Measurements from ENCODE around the gene BNC1. TPM values are rescaled to one million over a fixed set of nuclear protein-coding genes. Genes with fewer than 3 reads are reported as not detected.

Gene BNC1
- total RNA-seq, 5 donors from 2014 or later (not counting 1 experiment from before 2014, with no cell fraction given) = not detected

GRCh38 chr15:83300826-83301225 is 16.4 kb upstream of the BNC1 start:
- Histone ChIP-seq H3K36me3 (ENCODE audit: control insufficient read depth in 2 of 2, extremely low read depth in 1 of 2, insufficient read depth in 1 of 2, low read length in 1 of 2) (no peaks in the 10 kb centered on the region), H3K4me1 (ENCODE audit: control insufficient read depth in 1 of 2, extremely low read depth in 1 of 2, insufficient read depth in 2 of 2, low read length in 2 of 2) (no peaks in the 10 kb centered on the region), H3K4me3 (ENCODE audit: control insufficient read depth in 1 of 2, extremely low read depth in 1 of 2, low read length in 1 of 2) (no peak overlapping the region), H3K27ac (ENCODE audit: low read length) (no peak overlapping the region), H3K27me3 (replicated peaks in 1 of 2; ENCODE audit: control insufficient read depth in 2 of 2, extremely low read depth in 1 of 2, insufficient read depth in 2 of 2, low read length in 1 of 2) (peaks cover 0 to 19% of the 10 kb centered on the region in 2 experiments), H3K9me3 (no peaks in the 10 kb centered on the region)
- Mint-ChIP-seq H3K27me3 (peaks cover 41% of the 10 kb centered on the region in 2 donors), H3K9me3 (peaks cover 0 to 2% (median 0%) of the 10 kb centered on the region in 3 donors), H3K27ac (no peak overlapping the region), H3K36me3 (no peaks in the 10 kb centered on the region), H3K4me3 (no peak overlapping the region), H3K4me1 (no peaks in the 10 kb centered on the region)
- no peak for ATAC-seq (replicated peaks in 1 of 4)
- no CpG with 5 or more reads among the region's 1 CpG for WGBS (ENCODE audit: insufficient coverage)
- no peak for DNase-seq
- ChIA-PET CTCF (no interaction called here), POLR2A (no interaction called here)

DNA sequence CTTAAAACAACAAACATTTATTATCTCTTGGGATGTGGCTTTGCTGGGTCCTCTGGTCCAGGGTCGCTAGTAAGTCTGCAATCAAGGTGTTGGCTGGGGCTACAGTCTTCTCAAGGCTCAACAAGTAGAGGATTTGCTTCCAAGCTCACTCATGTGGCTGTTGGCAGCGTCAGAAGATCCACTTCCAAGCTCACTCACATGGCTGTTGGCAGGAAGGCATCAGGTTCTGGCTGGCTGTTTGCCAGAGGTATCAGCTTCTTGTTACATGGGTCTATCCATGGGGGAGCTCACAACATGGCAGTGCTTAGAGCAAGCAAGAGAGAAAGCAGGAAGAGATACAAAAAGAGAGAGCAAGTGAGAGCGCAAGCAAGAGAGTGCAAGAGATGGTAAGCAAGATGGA is 15.0 kb upstream of the BNC1 start:
- Mint-ChIP-seq H3K4me3 (no peak overlapping the region), H3K4me1 (no peaks in the 10 kb centered on the region), H3K27me3 (peaks cover 39 to 42% of the 10 kb centered on the region in 2 donors), H3K36me3 (no peaks in the 10 kb centered on the region), H3K9me3 (peaks cover 0 to 9% (median 2%) of the 10 kb centered on the region in 3 donors), H3K27ac (no peak overlapping the region)
- Histone ChIP-seq H3K27me3 (replicated peaks in 1 of 2; ENCODE audit: control insufficient read depth in 2 of 2, extremely low read depth in 1 of 2, insufficient read depth in 2 of 2, low read length in 1 of 2) (peaks cover 0 to 11% of the 10 kb centered on the region in 2 experiments), H3K9me3 (no peaks in the 10 kb centered on the region), H3K4me1 (ENCODE audit: control insufficient read depth in 1 of 2, extremely low read depth in 1 of 2, insufficient read depth in 2 of 2, low read length in 2 of 2) (no peaks in the 10 kb centered on the region), H3K36me3 (ENCODE audit: control insufficient read depth in 2 of 2, extremely low read depth in 1 of 2, insufficient read depth in 1 of 2, low read length in 1 of 2) (no peaks in the 10 kb centered on the region), H3K27ac (ENCODE audit: low read length) (no peak overlapping the region), H3K4me3 (ENCODE audit: control insufficient read depth in 1 of 2, extremely low read depth in 1 of 2, low read length in 1 of 2) (no peak overlapping the region)
- no peak for ATAC-seq (replicated peaks in 1 of 4)
- POLR2A ChIA-PET = no interaction called here
- CTCF ChIA-PET = no interaction called here
- WGBS (ENCODE audit: insufficient coverage) = 11% methylated on average over 1 of the region's 3 CpGs
- no peak for DNase-seq

GRCh38 chr15:83295417-83295816 is 11.0 kb upstream of the BNC1 start:
- ChIA-PET POLR2A (no interaction called here), CTCF (no interaction called here)
- Mint-ChIP-seq H3K9me3 (peaks cover 0 to 9% (median 0%) of the 10 kb centered on the region in 3 donors), H3K36me3 (no peaks in the 10 kb centered on the region), H3K4me3 (no peak overlapping the region), H3K4me1 (no peaks in the 10 kb centered on the region), H3K27ac (no peak overlapping the region), H3K27me3 (peaks cover 26 to 29% of the 10 kb centered on the region in 2 donors)
- peaks cover 0 to 14% of the 10 kb centered on the region in 2 experiments for H3K27me3 ChIP-seq (replicated peaks in 1 of 2; ENCODE audit: control insufficient read depth in 2 of 2, extremely low read depth in 1 of 2, insufficient read depth in 2 of 2, low read length in 1 of 2)
- no peak for ATAC-seq (replicated peaks in 1 of 4)
- no peak for DNase-seq
- H3K27ac ChIP-seq (ENCODE audit: low read length) = no peak overlapping the region
- H3K9me3 ChIP-seq = no peaks in the 10 kb centered on the region
- H3K4me1 ChIP-seq (ENCODE audit: control insufficient read depth in 1 of 2, extremely low read depth in 1 of 2, insufficient read depth in 2 of 2, low read length in 2 of 2) = no peaks in the 10 kb centered on the region
- WGBS (ENCODE audit: insufficient coverage) = 100% methylated on average over 2 of the region's 6 CpGs
- no peaks in the 10 kb centered on the region for H3K36me3 ChIP-seq (ENCODE audit: control insufficient read depth in 2 of 2, extremely low read depth in 1 of 2, insufficient read depth in 1 of 2, low read length in 1 of 2)
- no peak overlapping the region for H3K4me3 ChIP-seq (ENCODE audit: control insufficient read depth in 1 of 2, extremely low read depth in 1 of 2, low read length in 1 of 2)

DNA sequence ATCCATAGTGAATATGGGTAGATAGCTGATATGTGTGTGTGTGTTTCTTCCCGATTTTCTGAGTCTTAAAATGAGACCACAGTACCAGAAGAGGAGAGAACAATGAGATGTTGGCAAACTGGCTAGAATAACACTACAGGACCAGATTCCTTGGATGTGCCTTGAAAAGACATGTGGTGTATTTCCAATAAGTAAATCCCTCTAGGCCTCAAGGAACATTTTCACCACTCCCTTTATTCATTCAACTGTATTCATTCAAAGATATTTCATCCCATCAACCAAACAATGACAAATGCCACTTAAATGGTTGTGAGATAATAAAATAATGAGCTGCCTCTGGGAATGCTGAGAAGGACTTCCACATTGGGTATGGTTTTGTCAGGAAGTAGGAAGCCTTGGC is 8.7 kb upstream of the BNC1 start:
- H3K36me3 Mint-ChIP-seq = no peaks in the 10 kb centered on the region
- Histone ChIP-seq H3K9me3 (no peaks in the 10 kb centered on the region), H3K27me3 (replicated peaks in 1 of 2; ENCODE audit: control insufficient read depth in 2 of 2, extremely low read depth in 1 of 2, insufficient read depth in 2 of 2, low read length in 1 of 2) (peaks cover 0 to 21% of the 10 kb centered on the region in 2 experiments), H3K36me3 (ENCODE audit: control insufficient read depth in 2 of 2, extremely low read depth in 1 of 2, insufficient read depth in 1 of 2, low read length in 1 of 2) (no peaks in the 10 kb centered on the region), H3K4me3 (ENCODE audit: control insufficient read depth in 1 of 2, extremely low read depth in 1 of 2, low read length in 1 of 2) (no peak overlapping the region), H3K4me1 (ENCODE audit: control insufficient read depth in 1 of 2, extremely low read depth in 1 of 2, insufficient read depth in 2 of 2, low read length in 2 of 2) (no peaks in the 10 kb centered on the region), H3K27ac (ENCODE audit: low read length) (no peak overlapping the region)
- DNase-seq (no peak), ATAC-seq (replicated peaks in 1 of 4) (no peak)
- H3K4me1 Mint-ChIP-seq = no peaks in the 10 kb centered on the region
- H3K27ac Mint-ChIP-seq = no peak overlapping the region
- no CpG with 5 or more reads among the region's 1 CpG for WGBS (ENCODE audit: insufficient coverage)
- peaks cover 0 to 9% (median 0%) of the 10 kb centered on the region in 3 donors for H3K9me3 Mint-ChIP-seq
- ChIA-PET CTCF (interaction anchor here in 1 of 2 donors (0.9 kb wide), 1 partner anchor 44 kb away, joined by 4 read pairs; no protein-coding TSS in a partner anchor), POLR2A (no interaction called here)
- peaks cover 33 to 36% of the 10 kb centered on the region in 2 donors for H3K27me3 Mint-ChIP-seq
- H3K4me3 Mint-ChIP-seq = no peak overlapping the region

DNA sequence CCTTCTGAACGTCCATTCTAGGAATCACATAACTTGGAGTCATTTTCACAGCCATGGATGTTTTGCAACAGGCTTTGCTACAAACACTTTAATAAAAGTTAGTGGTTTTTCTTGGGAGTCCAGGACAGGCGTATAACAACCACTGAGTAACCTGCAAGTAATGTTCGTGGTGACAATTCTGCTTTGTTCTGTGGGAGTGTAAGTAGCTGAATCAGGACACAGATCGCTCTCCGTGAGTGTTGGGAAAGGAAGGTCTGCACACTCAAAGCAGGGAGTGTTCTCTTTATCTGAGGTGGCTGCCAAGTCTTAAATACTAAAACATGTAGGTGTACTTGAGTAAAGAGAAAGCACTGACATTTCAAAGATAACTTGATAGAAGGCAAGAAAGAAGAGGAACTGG is 7.9 kb upstream of the BNC1 start:
- Histone ChIP-seq H3K27me3 (replicated peaks in 1 of 2; ENCODE audit: control insufficient read depth in 2 of 2, extremely low read depth in 1 of 2, insufficient read depth in 2 of 2, low read length in 1 of 2) (peaks cover 0 to 19% of the 10 kb centered on the region in 2 experiments), H3K4me3 (ENCODE audit: control insufficient read depth in 1 of 2, extremely low read depth in 1 of 2, low read length in 1 of 2) (no peak overlapping the region), H3K36me3 (ENCODE audit: control insufficient read depth in 2 of 2, extremely low read depth in 1 of 2, insufficient read depth in 1 of 2, low read length in 1 of 2) (no peaks in the 10 kb centered on the region), H3K27ac (ENCODE audit: low read length) (no peak overlapping the region), H3K4me1 (ENCODE audit: control insufficient read depth in 1 of 2, extremely low read depth in 1 of 2, insufficient read depth in 2 of 2, low read length in 2 of 2) (no peaks in the 10 kb centered on the region), H3K9me3 (no peaks in the 10 kb centered on the region)
- peaks cover 0 to 9% (median 0%) of the 10 kb centered on the region in 3 donors for H3K9me3 Mint-ChIP-seq
- H3K27ac Mint-ChIP-seq = no peak overlapping the region
- ChIA-PET CTCF (no interaction called here), POLR2A (no interaction called here)
- DNase-seq = no peak
- peaks cover 39 to 41% of the 10 kb centered on the region in 2 donors for H3K27me3 Mint-ChIP-seq
- WGBS (ENCODE audit: insufficient coverage) = 73% methylated on average over 4 of the region's 5 CpGs
- ATAC-seq (replicated peaks in 1 of 4) = no peak
- H3K4me1 Mint-ChIP-seq = no peaks in the 10 kb centered on the region
- no peaks in the 10 kb centered on the region for H3K36me3 Mint-ChIP-seq
- no peak overlapping the region for H3K4me3 Mint-ChIP-seq

- Mint-ChIP-seq H3K27ac (no peak overlapping the region), H3K27me3 (peaks cover 43 to 44% of the 10 kb centered on the region in 2 donors), H3K36me3 (no peaks in the 10 kb centered on the region), H3K4me3 (no peak overlapping the region), H3K4me1 (peaks cover 0 to 8% (median 4%) of the 10 kb centered on the region in 3 donors), H3K9me3 (peaks cover 0 to 5% (median 0%) of the 10 kb centered on the region in 3 donors)
- no peaks in the 10 kb centered on the region for H3K4me1 ChIP-seq (ENCODE audit: control insufficient read depth in 1 of 2, extremely low read depth in 1 of 2, insufficient read depth in 2 of 2, low read length in 2 of 2)
- ChIA-PET CTCF (no interaction called here), POLR2A (no interaction called here)
- no peak overlapping the region for H3K4me3 ChIP-seq (ENCODE audit: control insufficient read depth in 1 of 2, extremely low read depth in 1 of 2, low read length in 1 of 2)
- H3K27me3 ChIP-seq (replicated peaks in 1 of 2; ENCODE audit: control insufficient read depth in 2 of 2, extremely low read depth in 1 of 2, insufficient read depth in 2 of 2, low read length in 1 of 2) = peaks cover 3 to 21% of the 10 kb centered on the region in 2 experiments
- WGBS (ENCODE audit: insufficient coverage) = 60% methylated on average over 1 of the region's 4 CpGs
- H3K36me3 ChIP-seq (ENCODE audit: control insufficient read depth in 2 of 2, extremely low read depth in 1 of 2, insufficient read depth in 1 of 2, low read length in 1 of 2) = no peaks in the 10 kb centered on the region
- DNase-seq = no peak
- H3K27ac ChIP-seq (ENCODE audit: low read length) = no peak overlapping the region
- H3K9me3 ChIP-seq = no peaks in the 10 kb centered on the region
- no peak for ATAC-seq (replicated peaks in 1 of 4)
Observed at GRCh38 chr15:83290236-83290635, 5.8 kb upstream of the BNC1 start.

GRCh38 chr15:83289160-83289559 is 4.7 kb upstream of the BNC1 start:
- H3K36me3 Mint-ChIP-seq = no peaks in the 10 kb centered on the region
- DNase-seq (no peak), ATAC-seq (replicated peaks in 1 of 4) (no peak)
- Histone ChIP-seq H3K27ac (ENCODE audit: low read length) (no peak overlapping the region), H3K36me3 (ENCODE audit: control insufficient read depth in 2 of 2, extremely low read depth in 1 of 2, insufficient read depth in 1 of 2, low read length in 1 of 2) (no peaks in the 10 kb centered on the region), H3K4me1 (ENCODE audit: control insufficient read depth in 1 of 2, extremely low read depth in 1 of 2, insufficient read depth in 2 of 2, low read length in 2 of 2) (no peaks in the 10 kb centered on the region), H3K4me3 (ENCODE audit: control insufficient read depth in 1 of 2, extremely low read depth in 1 of 2, low read length in 1 of 2) (no peak overlapping the region), H3K27me3 (replicated peaks in 1 of 2; ENCODE audit: control insufficient read depth in 2 of 2, extremely low read depth in 1 of 2, insufficient read depth in 2 of 2, low read length in 1 of 2) (peaks cover 5 to 27% of the 10 kb centered on the region in 2 experiments), H3K9me3 (no peaks in the 10 kb centered on the region)
- CTCF ChIA-PET = no interaction called here
- H3K4me1 Mint-ChIP-seq = peaks cover 0 to 8% (median 4%) of the 10 kb centered on the region in 3 donors
- peaks cover 42% of the 10 kb centered on the region in 2 donors for H3K27me3 Mint-ChIP-seq
- WGBS (ENCODE audit: insufficient coverage) = 83% methylated on average over 1 of the region's 1 CpG
- H3K27ac Mint-ChIP-seq = no peak overlapping the region
- POLR2A ChIA-PET = no interaction called here
- H3K9me3 Mint-ChIP-seq = no peaks in the 10 kb centered on the region
- H3K4me3 Mint-ChIP-seq = no peak overlapping the region
